SK-N-SH (cell line): Measurements from ENCODE around the gene HECW1.

Source experiments
- CTCF ChIP-seq: fragments of 200-600 bp; sonication (generic); IDR thresholded peaks from 2 replicates; pipeline ENCODE4 v1.6.1; 2017; ENCODE audit warnings: antibody characterized with exemption, mild to moderate bottlenecking, moderate library complexity
- EZH2phosphoT487 ChIP-seq: fragments of 200-600 bp; sonication (generic); IDR thresholded peaks from 2 replicates; pipeline ENCODE4 v1.6.1; 2017; ENCODE audit warnings: low read depth, mixed run types, mild to moderate bottlenecking, antibody characterized with exemption, moderate library complexity, borderline replicate concordance
- MXI1 ChIP-seq: IDR thresholded peaks from 2 replicates; pipeline ENCODE4 v1.6.1; 2012; ENCODE audit warnings: mild to moderate bottlenecking, low read depth, low read length, improper control_type of control experiment
- NRF1 ChIP-seq: IDR thresholded peaks from 2 replicates; pipeline ENCODE4 v1.6.1; 2012; ENCODE audit warnings: low read depth, mild to moderate bottlenecking, low read length
- POLR2AphosphoS5 ChIP-seq: IDR thresholded peaks from 2 replicates; pipeline ENCODE4 v1.6.1; 2012; ENCODE audit warnings: low read depth, low read length
- RAD21 ChIP-seq: IDR thresholded peaks from 2 replicates; pipeline ENCODE4 v1.6.1; 2012; ENCODE audit warnings: mild to moderate bottlenecking, low read length
- SIN3A ChIP-seq: IDR thresholded peaks from 2 replicates; pipeline ENCODE4 v1.6.1; 2012; ENCODE audit warnings: low read depth, mild to moderate bottlenecking, low read length, moderate library complexity, borderline replicate concordance
- USF1 ChIP-seq: IDR thresholded peaks from 2 replicates; pipeline ENCODE4 v1.4.0; 2012; ENCODE audit warnings: low read depth, borderline replicate concordance
- USF2 ChIP-seq: fragments of 150-350 bp; IDR thresholded peaks from 2 replicates; pipeline ENCODE4 v1.6.1; 2017; ENCODE audit warnings: antibody characterized with exemption, low read length, low read depth, borderline replicate concordance

GRCh38 chr7:43509906-43510305, 397.5 kb downstream of the HECW1 start:
- TF ChIP-seq SIN3A (no peak), RAD21 (no peak), MXI1 (no peak), CTCF (no peak), NRF1 (no peak), POLR2AphosphoS5 (no peak), EZH2phosphoT487 (no peak), USF2 (no peak), USF1 (no peak)
